CMK (cell line): ENCODE data around the gene PIK3CA.

ENCODE experiments used
- DNase-seq: peaks from one replicate; pipeline ENCODE4 v3.0.0-alpha.2; 2010; ENCODE audit warnings: low read depth

The PIK3CA gene

GRCh38 chr3:179158336-179159039, 10.3 kb downstream of the PIK3CA start:
- no peak for DNase-seq

- no peak for DNase-seq
These were observed 15.3 kb downstream of the PIK3CA start for GRCh38 chr3:179163503-179163902.

- DNase-seq: no peak
These were observed 16.7 kb downstream of the PIK3CA start for GRCh38 chr3:179164857-179165256.

- no peak for DNase-seq
These were observed 18.5 kb downstream of the PIK3CA start for GRCh38 chr3:179166561-179167201.

- no peak for DNase-seq
These were observed 20.8 kb downstream of the PIK3CA start for GRCh38 chr3:179168918-179169317.

GRCh38 chr3:179172546-179172945, 24.4 kb downstream of the PIK3CA start:
- no peak for DNase-seq

- no peak for DNase-seq
These were observed 26.2 kb downstream of the PIK3CA start for GRCh38 chr3:179174316-179174715.

GRCh38 chr3:179174898-179175297, 26.7 kb downstream of the PIK3CA start:
- DNase-seq: no peak

GRCh38 chr3:179175358-179175757, 27.2 kb downstream of the PIK3CA start:
- DNase-seq: no peak

- no peak for DNase-seq
These were observed 29.5 kb downstream of the PIK3CA start for GRCh38 chr3:179177611-179178010.

- DNase-seq: no peak
These were observed 31.1 kb downstream of the PIK3CA start for GRCh38 chr3:179179256-179179655.

GRCh38 chr3:179179979-179180759, 32.0 kb downstream of the PIK3CA start:
- DNase-seq: no peak

- no peak for DNase-seq
These were observed 32.9 kb downstream of the PIK3CA start for GRCh38 chr3:179181021-179181472.

GRCh38 chr3:179181993-179182551, 33.9 kb downstream of the PIK3CA start:
- no peak for DNase-seq

- DNase-seq: no peak
These were observed 34.7 kb downstream of the PIK3CA start for GRCh38 chr3:179182902-179183301.

- no peak for DNase-seq
These were observed 36.7 kb downstream of the PIK3CA start for GRCh38 chr3:179184826-179185225.

- DNase-seq: no peak
These were observed 38.3 kb downstream of the PIK3CA start for GRCh38 chr3:179186426-179186825.

GRCh38 chr3:179189759-179190158, 41.6 kb downstream of the PIK3CA start:
- DNase-seq: no peak

GRCh38 chr3:179190581-179190980, 42.4 kb downstream of the PIK3CA start:
- DNase-seq: no peak

- no peak for DNase-seq
These were observed 44.4 kb downstream of the PIK3CA start for GRCh38 chr3:179192542-179192941.

- no peak for DNase-seq
These were observed 46.8 kb downstream of the PIK3CA start for GRCh38 chr3:179194931-179195330.

- no peak for DNase-seq
These were observed 47.9 kb downstream of the PIK3CA start for GRCh38 chr3:179196098-179196497.

GRCh38 chr3:179196700-179197099, 48.5 kb downstream of the PIK3CA start:
- no peak for DNase-seq
